G401.6 (cell line): ENCODE data around the gene HMBS.

Experiments used
- FAIRE-seq: peaks from 2 replicates; lab custom pipeline; 2012; peaks lifted over from hg19 to GRCh38; lab: Jason Lieb, UNC

Gene HMBS

GRCh38 chr11:119067371-119068222 is 17.1 kb upstream of the HMBS start, which contains the start of gene VPS11:
Gene VPS11 (plus strand): TSS chr11:119067818. CDS start chr11:119067824, 6 bp downstream.
- peak; percentile 90 for FAIRE-seq

- no peak for FAIRE-seq
These were observed 6.8 kb upstream of the HMBS start for GRCh38 chr11:119077839-119078238.

- no peak for FAIRE-seq
These were observed 5.8 kb upstream of the HMBS start for GRCh38 chr11:119078675-119079420.

GRCh38 chr11:119081682-119082260 is 2.9 kb upstream of the HMBS start:
- FAIRE-seq, result no peak

- no peak for FAIRE-seq
These were observed 761 bp downstream of the HMBS start for GRCh38 chr11:119085437-119085847.

- FAIRE-seq, result no peak
These were observed 2.4 kb downstream of the HMBS start for GRCh38 chr11:119087123-119087522.

- FAIRE-seq, result no peak
These were observed 3.1 kb downstream of the HMBS start for GRCh38 chr11:119087747-119088241.

- FAIRE-seq, result no peak
These were observed 3.7 kb downstream of the HMBS start for GRCh38 chr11:119088406-119088805.

GRCh38 chr11:119089319-119089718 is 4.6 kb downstream of the HMBS start:
- no peak for FAIRE-seq

GRCh38 chr11:119091178-119091577 is 6.5 kb downstream of the HMBS start:
- FAIRE-seq, result no peak

GRCh38 chr11:119091966-119092879 is 7.5 kb downstream of the HMBS start:
- FAIRE-seq, result no peak

- FAIRE-seq, result no peak
These were observed 8.5 kb downstream of the HMBS start for GRCh38 chr11:119092880-119093842.

GRCh38 chr11:119093942-119094815 is 9.5 kb downstream of the HMBS start:
- FAIRE-seq, result no peak

GRCh38 chr11:119094816-119095065 is 10.1 kb downstream of the HMBS start:
- FAIRE-seq, result no peak

GRCh38 chr11:119095066-119095880 is 10.6 kb downstream of the HMBS start:
- FAIRE-seq, result peak; percentile 100

GRCh38 chr11:119099711-119100110 is 15.0 kb downstream of the HMBS start:
- no peak for FAIRE-seq

- FAIRE-seq, result peak; percentile 82
These were observed 15.7 kb downstream of the HMBS start for GRCh38 chr11:119100246-119100970.
